SU-DHL-6 (cell line): ENCODE measurements around the gene EIF3D.

ENCODE experiments used
- EZH2phosphoT487 ChIP-seq: fragments of 200-600 bp; sonication (generic), shearing (Covaris generic); conservative IDR thresholded peaks from 2 replicates; pipeline ENCODE4 v1.6.1; 2018; ENCODE audit warnings: mild to moderate bottlenecking, antibody characterized with exemption, low read length, moderate library complexity, mixed read lengths
- TF ChIP-seq, protein P1 (sequence below): fragments of 200-600 bp; sonication (generic); IDR thresholded peaks from one replicate; pipeline ENCODE4 v1.5.1; 2017; ENCODE audit warnings: antibody characterized with exemption, mild to moderate bottlenecking, low read length, moderate library complexity; ENCODE audit not compliant: insufficient read depth, poor library complexity, severe bottlenecking

DNA sequence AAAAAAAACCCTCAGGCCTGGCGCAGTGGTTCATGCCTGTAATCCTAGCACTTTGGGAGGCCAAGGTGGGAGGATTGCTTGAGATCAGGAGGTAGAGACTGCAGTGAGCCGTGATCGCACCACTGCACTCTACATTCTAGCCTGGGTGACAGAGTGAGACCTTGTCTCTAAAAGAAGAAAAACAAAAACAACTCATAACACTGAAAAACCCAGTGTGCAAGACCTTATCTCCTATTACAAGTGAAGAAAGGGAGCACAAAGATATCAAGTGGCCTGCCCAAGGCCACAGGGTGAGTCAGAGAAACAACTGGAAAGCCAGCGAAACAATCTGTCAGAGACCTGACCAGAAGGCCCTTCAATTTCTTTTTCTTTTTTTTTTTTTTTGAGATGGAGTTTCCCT, 50.0 kb downstream of the EIF3D start:
- TF ChIP-seq, protein P1, sequence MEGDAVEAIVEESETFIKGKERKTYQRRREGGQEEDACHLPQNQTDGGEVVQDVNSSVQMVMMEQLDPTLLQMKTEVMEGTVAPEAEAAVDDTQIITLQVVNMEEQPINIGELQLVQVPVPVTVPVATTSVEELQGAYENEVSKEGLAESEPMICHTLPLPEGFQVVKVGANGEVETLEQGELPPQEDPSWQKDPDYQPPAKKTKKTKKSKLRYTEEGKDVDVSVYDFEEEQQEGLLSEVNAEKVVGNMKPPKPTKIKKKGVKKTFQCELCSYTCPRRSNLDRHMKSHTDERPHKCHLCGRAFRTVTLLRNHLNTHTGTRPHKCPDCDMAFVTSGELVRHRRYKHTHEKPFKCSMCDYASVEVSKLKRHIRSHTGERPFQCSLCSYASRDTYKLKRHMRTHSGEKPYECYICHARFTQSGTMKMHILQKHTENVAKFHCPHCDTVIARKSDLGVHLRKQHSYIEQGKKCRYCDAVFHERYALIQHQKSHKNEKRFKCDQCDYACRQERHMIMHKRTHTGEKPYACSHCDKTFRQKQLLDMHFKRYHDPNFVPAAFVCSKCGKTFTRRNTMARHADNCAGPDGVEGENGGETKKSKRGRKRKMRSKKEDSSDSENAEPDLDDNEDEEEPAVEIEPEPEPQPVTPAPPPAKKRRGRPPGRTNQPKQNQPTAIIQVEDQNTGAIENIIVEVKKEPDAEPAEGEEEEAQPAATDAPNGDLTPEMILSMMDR: no peak
- TF ChIP-seq EZH2phosphoT487: no peak
